ENCODE results near the gene RPAIN. TPM values are rescaled to one million over a fixed set of nuclear protein-coding genes. Genes with fewer than 3 reads are reported as not detected.

RPAIN gene
- total RNA-seq, 1 experiment from 2014 or later: 29.4 TPM

Other genes starting within 250 kb of the RPAIN start
- gene ZNF594, start 228.3 kb upstream of the RPAIN start, total RNA-seq (2014; rRNA removed; shearing (Covaris generic)): 4.4 and 4.7 TPM in 2 replicates
- gene SCIMP, start 185.3 kb upstream of the RPAIN start, total RNA-seq (2014; rRNA removed; shearing (Covaris generic)): not detected in 2 replicates
- gene RABEP1, start 137.9 kb upstream of the RPAIN start, total RNA-seq (2014; rRNA removed; shearing (Covaris generic)): 17.9 and 18.3 TPM in 2 replicates
- 107 and 131 TPM in 2 replicates for gene NUP88, start 520 bp upstream of the RPAIN start, total RNA-seq (2014; rRNA removed; shearing (Covaris generic))
- gene C1QBP, start 19.0 kb downstream of the RPAIN start, total RNA-seq (2014; rRNA removed; shearing (Covaris generic)): 229 and 247 TPM in 2 replicates
- gene DHX33, start 48.8 kb downstream of the RPAIN start, total RNA-seq (2014; rRNA removed; shearing (Covaris generic)): 4.6 and 5.3 TPM in 2 replicates
- gene DERL2, start 66.0 kb downstream of the RPAIN start, total RNA-seq (2014; rRNA removed; shearing (Covaris generic)): 52.7 and 68.0 TPM in 2 replicates
- gene MIS12, start 66.4 kb downstream of the RPAIN start, total RNA-seq (2014; rRNA removed; shearing (Covaris generic)): 21.6 and 24.3 TPM in 2 replicates
- gene NLRP1, start 164.3 kb downstream of the RPAIN start, total RNA-seq (2014; rRNA removed; shearing (Covaris generic)): 9.3 and 10.1 TPM in 2 replicates